Activated naive CD4-positive, alpha-beta T cell treated with anti-CD3 and anti-CD28 coated beads for 36 hours (primary cell): ENCODE data around the gene CHAD. TPM values are rescaled to one million over a fixed set of nuclear protein-coding genes. Genes with fewer than 3 reads are reported as not detected.

ENCODE experiments used
- CTCF ChIA-PET: fragments of 350-600 bp; sonication (Branson Sonifier 250); formaldehyde crosslinking; loops from one replicate; lab custom pipeline; 2021; ENCODE audit warnings: antibody characterized with exemption; lab: Charles Lee
- DNase-seq: peaks from one replicate; pipeline ENCODE4 v3.0.0-alpha.2; 2020
- H3K27ac Mint-ChIP-seq: one replicate; pipeline ENCODE4 v1.8.0; 2021; ENCODE audit warnings: mild to moderate bottlenecking, mixed read lengths
- H3K27me3 Mint-ChIP-seq: one replicate; pipeline ENCODE4 v1.8.0; 2021; ENCODE audit warnings: low read depth, mixed read lengths
- H3K36me3 Mint-ChIP-seq: one replicate; pipeline ENCODE4 v1.8.0; 2021; ENCODE audit warnings: low read depth, mixed read lengths
- H3K4me1 Mint-ChIP-seq: one replicate; pipeline ENCODE4 v1.8.0; 2021; ENCODE audit warnings: low read depth, mixed read lengths
- H3K4me3 Mint-ChIP-seq: one replicate; pipeline ENCODE4 v1.8.0; 2021; ENCODE audit warnings: mild to moderate bottlenecking, moderate library complexity, mixed read lengths
- H3K9me3 Mint-ChIP-seq: one replicate; pipeline ENCODE4 v1.8.0; 2021; ENCODE audit warnings: mixed read lengths
- intact Hi-C: fragments of 100-400 bp; cut with micrococcal nuclease; formaldehyde crosslinking; loops from one replicate; pipeline ENCODE4 v1.15.1; 2023
- total RNA-seq, 2 experiments: library from RNA; stranded (reverse); gene quantifications; one replicate each; pipeline ENCODE4 v1.2.3, GENCODE V29; 2021

The CHAD gene
- total RNA-seq, 2 experiments from 2014 or later: not detected

DNA sequence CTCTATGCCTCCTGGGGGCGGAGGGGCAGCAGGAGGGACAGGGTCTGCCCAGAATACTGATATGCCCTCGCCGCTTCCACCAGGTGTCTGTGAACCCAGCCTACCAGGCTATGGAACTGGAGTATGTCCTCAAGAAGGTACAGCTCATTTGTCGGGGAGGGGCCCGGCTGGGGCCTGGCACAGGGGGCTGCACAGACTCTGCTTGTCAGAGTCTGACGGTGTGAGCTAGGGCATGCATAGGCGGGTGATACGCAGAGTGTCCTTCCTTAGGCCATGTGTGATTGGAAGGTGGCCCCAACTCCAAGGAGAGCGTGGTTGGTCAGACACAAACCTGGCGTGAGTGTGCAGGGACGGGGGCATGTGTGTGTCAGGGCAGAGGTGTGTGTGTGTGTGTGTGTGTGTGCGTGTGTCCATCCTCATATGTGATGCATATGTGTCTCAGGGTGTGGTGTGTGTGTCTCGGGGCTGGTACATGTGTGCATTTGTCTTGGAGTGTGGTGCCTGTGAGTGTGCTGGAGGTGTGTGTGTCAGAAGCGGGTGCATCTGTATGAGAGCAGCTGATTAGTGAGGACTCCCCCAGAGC lies 7.0 kb downstream of the CHAD start:
- Mint-ChIP-seq H3K27me3 (no peaks in the 10 kb centered on the region), H3K4me1 (no peaks in the 10 kb centered on the region), H3K36me3 (no peaks in the 10 kb centered on the region), H3K9me3 (no peaks in the 10 kb centered on the region), H3K27ac (peak overlapping the region; percentile 16), H3K4me3 (no peak overlapping the region)
- DNase-seq: no peak
- CTCF ChIA-PET: interaction anchor here (1.0 kb wide), 1 partner anchor 17 kb away, joined by 3 read pairs; the partner anchor contains the start of gene RSAD1
- intact Hi-C loops: no loop called here

DNA sequence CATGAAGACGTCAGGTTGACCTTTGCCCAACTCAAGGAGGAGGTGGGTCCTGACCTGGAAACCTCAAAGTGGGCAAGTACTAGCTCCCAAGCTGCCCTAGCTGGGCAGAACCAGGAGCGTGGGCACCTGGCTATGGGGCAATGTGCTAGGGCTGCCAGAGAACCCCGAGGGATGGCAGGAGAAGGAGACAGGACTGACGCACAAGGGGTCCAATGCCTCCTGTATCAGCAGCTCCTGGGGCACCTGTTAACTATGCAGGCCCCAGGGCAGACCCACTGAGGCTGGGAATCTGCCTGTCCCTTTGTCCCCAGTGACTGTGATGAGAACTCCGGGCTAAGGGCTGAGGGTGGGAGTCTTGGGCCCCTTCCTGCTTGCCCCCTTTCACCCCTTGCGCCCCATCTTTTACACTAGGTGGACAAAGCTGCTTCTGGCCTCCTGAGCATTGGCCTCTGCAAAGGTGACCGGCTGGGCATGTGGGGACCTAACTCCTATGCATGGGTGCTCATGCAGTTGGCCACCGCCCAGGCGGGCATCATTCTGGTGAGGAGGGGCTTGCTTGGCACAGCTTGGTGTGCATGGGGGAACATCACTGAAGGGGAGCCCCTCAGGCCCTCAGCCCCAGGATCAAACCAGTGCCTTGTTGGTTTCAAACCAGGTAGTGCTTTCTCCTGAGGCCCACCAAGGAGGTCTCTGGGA lies 7.7 kb downstream of the CHAD start:
- Mint-ChIP-seq H3K36me3 (no peaks in the 10 kb centered on the region), H3K4me3 (no peak overlapping the region), H3K4me1 (no peaks in the 10 kb centered on the region), H3K27ac (no peak overlapping the region), H3K9me3 (no peaks in the 10 kb centered on the region), H3K27me3 (no peaks in the 10 kb centered on the region)
- intact Hi-C loops: no loop called here
- CTCF ChIA-PET: interaction anchor here (1.0 kb wide), 1 partner anchor 17 kb away, joined by 3 read pairs; the partner anchor contains the start of gene RSAD1
- DNase-seq: no peak

DNA sequence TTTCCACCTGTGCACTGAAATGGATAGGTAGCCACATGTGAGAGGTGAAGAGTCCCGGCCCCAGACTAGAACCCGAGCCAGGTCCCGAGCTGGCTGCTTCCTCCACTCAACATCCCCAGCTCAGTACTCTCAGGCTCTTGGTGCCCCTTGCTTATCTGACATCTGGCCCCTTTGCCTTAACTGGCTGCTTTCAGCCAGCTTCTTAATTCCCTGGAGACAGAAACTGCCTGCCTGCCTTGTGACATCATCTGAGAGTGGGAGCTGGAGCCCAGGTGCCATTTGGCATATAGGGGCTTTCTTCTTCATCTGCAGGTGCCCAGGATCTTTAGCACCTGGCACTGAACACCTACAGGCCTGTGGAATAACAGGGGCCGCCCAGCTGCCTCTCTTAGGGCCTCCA lies 8.9 kb downstream of the CHAD start:
- Mint-ChIP-seq H3K36me3 (no peaks in the 10 kb centered on the region), H3K4me1 (no peaks in the 10 kb centered on the region), H3K4me3 (no peak overlapping the region), H3K27ac (no peak overlapping the region), H3K27me3 (no peaks in the 10 kb centered on the region), H3K9me3 (no peaks in the 10 kb centered on the region)
- DNase-seq: no peak
- intact Hi-C loops: no loop called here
- CTCF ChIA-PET: no interaction called here

DNA sequence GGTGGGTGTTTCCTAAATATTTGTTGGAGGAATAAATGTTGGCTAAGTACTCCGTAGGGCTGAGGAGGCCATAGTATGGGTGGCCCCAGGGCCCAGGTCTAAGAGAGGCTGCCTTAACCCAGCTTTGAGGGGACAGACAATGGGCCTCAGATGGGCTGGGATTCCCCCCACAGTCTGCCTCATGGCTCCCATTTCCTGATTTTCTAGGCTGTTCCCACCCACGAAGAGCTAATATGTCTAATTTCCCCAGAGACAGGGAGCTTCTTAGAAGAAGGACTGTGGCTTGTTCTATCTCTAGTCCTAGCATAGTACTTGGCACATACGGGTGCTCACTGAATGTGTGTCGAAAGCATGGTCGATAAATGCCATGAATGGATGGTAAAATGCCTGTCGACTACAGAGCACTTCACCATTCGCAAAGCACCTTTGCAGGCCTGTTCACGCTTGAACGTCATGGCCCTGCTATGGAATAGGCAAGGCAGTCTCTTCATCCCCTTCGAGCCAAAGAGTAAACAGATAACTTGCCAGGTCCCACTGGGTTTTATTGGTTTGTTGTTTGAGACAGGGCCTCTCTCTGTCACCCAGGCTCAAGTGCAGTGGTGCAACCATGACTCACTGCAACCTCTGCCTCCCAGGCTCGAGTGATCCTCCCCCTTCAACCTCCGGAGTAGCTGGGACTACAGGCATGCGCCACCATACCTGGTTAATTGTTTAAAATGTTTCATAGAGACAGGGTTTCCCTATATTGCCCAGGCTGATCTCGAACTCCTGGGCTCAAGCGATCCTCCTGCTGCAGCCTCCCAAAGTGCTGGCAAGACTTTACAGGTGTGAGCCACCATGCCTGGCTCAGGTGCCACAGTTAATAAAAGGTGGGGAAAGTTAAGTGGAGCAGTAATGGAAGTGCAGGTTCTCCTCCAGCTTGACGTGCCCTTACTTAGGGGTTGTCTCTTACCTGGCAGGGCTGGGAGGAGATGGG lies 9.7 kb downstream of the CHAD start:
- no peak overlapping the region for H3K27ac Mint-ChIP-seq
- no peaks in the 10 kb centered on the region for H3K4me1 Mint-ChIP-seq
- no peaks in the 10 kb centered on the region for H3K27me3 Mint-ChIP-seq
- intact Hi-C loops: no loop called here
- H3K9me3 Mint-ChIP-seq: no peaks in the 10 kb centered on the region
- no peak for DNase-seq
- H3K4me3 Mint-ChIP-seq: no peak overlapping the region
- CTCF ChIA-PET: interaction anchor here (0.8 kb wide), 1 partner anchor 62 kb away, joined by 3 read pairs; the partner anchor contains the start of gene LRRC59
- H3K36me3 Mint-ChIP-seq: no peaks in the 10 kb centered on the region

DNA sequence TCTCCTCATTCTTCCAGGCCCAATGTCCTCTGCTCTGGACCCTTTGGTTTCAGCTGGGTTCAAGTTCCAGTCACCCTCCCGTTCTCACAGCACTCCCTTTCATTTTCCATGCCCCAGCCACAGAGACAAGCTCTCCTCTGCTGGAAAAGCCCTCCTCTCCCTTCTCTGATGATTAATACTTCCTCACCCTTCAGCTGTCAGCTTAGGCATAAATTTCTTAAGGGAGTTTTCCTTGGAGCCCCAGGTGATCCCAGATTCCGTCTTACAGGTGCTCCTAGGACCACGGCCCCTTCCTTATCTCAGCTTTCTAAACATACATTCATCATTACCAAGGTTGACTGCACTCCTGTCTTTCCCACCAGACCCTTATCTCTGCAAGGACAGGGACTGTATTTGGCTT lies 10.4 kb downstream of the CHAD start:
- no peaks in the 10 kb centered on the region for H3K4me1 Mint-ChIP-seq
- H3K36me3 Mint-ChIP-seq: no peaks in the 10 kb centered on the region
- no peaks in the 10 kb centered on the region for H3K9me3 Mint-ChIP-seq
- no peak overlapping the region for H3K4me3 Mint-ChIP-seq
- H3K27ac Mint-ChIP-seq: no peak overlapping the region
- intact Hi-C loops: no loop called here
- no peaks in the 10 kb centered on the region for H3K27me3 Mint-ChIP-seq
- CTCF ChIA-PET: interaction anchor here (0.8 kb wide), 1 partner anchor 61 kb away, joined by 3 read pairs; the partner anchor contains the start of gene LRRC59
- no peak for DNase-seq

DNA sequence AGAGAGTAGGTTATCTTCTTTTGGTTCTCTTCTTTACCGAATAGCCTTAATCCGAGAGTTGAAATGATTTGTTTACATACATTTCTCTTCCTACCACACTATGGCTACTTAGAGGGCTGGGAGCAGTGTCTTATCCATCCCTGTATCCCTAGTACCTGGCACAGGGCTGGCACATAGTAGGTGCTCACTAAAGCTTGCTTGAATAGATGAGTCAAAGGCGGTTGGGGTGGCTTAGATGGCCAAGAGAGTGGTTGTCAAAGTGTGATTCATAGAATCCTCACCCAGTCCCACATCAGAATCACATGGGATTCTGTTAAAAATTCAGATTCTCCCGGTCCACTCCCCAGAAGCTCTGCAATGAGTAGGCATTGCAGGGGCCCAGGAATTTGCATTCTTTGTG lies 11.1 kb downstream of the CHAD start:
- H3K4me3 Mint-ChIP-seq: no peak overlapping the region
- H3K27ac Mint-ChIP-seq: no peak overlapping the region
- intact Hi-C loops: no loop called here
- no peaks in the 10 kb centered on the region for H3K36me3 Mint-ChIP-seq
- CTCF ChIA-PET: no interaction called here
- no peak for DNase-seq
- H3K9me3 Mint-ChIP-seq: no peaks in the 10 kb centered on the region
- no peaks in the 10 kb centered on the region for H3K4me1 Mint-ChIP-seq
- H3K27me3 Mint-ChIP-seq: no peaks in the 10 kb centered on the region

DNA sequence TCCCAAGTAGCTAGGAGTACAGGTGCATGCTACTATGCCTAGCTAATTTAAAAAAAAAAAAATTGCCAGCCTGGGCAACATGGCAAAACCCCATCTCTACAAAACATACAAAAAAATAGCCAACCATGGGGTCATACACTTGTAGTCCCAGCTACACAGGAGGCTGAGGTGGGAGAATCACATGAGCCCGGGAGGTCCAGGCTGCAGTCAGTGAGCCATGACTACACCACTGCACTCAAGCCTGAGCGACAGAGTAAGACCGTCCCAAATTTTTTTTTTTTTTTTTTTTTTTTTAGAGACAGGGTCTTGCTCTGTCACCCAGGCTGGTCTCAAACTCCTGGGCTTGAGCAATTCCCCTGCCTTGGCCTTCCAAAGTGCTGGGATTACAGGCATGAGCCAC lies 14.8 kb downstream of the CHAD start:
- intact Hi-C loops: no loop called here
- H3K4me1 Mint-ChIP-seq: no peaks in the 10 kb centered on the region
- no peaks in the 10 kb centered on the region for H3K9me3 Mint-ChIP-seq
- CTCF ChIA-PET: interaction anchor here (0.6 to 0.7 kb wide), 3 partner anchors 20 to 741 kb away, joined by 3 read pairs; no protein-coding TSS in a partner anchor
- no peaks in the 10 kb centered on the region for H3K36me3 Mint-ChIP-seq
- no peak overlapping the region for H3K27ac Mint-ChIP-seq
- no peaks in the 10 kb centered on the region for H3K27me3 Mint-ChIP-seq
- DNase-seq: no peak
- H3K4me3 Mint-ChIP-seq: no peak overlapping the region

DNA sequence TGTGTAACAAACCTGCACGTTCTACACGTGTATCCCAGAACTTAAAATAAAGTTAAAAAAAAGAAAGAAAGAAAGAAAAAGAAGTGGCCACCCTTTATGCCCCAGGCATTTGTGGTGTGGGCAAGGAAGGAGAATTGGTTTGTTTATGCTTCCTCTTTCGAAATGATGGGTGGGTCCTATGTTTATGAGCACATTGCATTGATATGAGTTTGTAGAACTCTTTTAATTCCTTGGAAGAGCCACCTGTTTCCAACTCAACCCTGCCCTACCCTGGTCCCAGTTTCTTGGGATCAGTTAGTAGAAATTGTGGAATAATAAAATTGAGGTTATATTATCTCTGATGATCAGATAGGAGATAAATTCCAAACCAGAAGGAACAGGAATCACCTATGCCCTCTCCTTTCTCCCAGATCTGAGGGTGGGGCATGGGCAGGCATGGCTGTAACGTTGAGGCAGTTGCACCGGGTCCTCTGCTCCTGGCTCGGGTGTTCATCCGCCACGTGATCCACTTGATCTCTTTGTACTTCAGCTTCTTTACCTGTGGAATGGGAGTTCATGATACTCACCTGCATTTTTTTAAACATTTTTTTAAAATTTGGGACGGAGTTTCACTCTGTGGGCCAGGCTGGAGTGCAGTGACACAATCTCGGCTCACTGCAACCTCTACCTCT lies 15.9 kb downstream of the CHAD start:
- no peak overlapping the region for H3K27ac Mint-ChIP-seq
- CTCF ChIA-PET: no interaction called here
- no peaks in the 10 kb centered on the region for H3K9me3 Mint-ChIP-seq
- H3K4me1 Mint-ChIP-seq: no peaks in the 10 kb centered on the region
- DNase-seq: no peak
- intact Hi-C loops: no loop called here
- no peak overlapping the region for H3K4me3 Mint-ChIP-seq
- H3K36me3 Mint-ChIP-seq: no peaks in the 10 kb centered on the region
- H3K27me3 Mint-ChIP-seq: no peaks in the 10 kb centered on the region

DNA sequence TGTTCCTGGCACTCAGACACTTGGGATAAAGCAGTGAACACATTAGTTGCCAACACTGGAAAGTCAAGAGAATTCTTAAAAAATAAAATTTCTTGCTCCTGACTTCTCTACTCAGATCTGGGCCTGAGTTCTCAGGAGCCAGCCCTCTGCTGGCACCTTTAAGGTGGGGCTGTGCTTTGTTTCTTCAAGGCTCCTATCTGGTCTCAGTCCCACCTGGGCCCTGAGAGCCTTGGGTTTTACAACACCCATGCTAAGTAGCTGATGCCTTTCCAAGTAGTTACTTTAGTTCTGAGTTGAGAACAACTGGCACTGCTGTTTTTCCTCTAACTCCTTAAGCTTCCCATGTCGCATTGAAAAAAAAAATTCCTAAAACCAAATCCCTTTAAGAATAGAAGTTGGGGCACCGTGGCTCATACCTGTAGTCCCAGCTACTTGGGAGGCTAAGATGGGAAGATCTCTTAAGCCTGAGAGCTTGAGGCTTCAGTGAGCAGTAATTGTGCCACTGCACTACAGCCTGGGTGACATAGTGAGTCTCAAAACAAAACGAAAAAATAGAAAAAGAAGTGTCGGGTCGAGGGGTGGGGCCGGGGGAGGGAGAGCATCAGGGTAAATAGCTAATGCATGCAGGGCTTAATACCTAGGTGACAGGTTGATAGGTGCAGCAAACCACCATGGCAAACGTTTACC lies 16.6 kb downstream of the CHAD start:
- H3K27ac Mint-ChIP-seq: no peak overlapping the region
- no peak for DNase-seq
- no peaks in the 10 kb centered on the region for H3K4me1 Mint-ChIP-seq
- no peaks in the 10 kb centered on the region for H3K36me3 Mint-ChIP-seq
- no peak overlapping the region for H3K4me3 Mint-ChIP-seq
- intact Hi-C loops: no loop called here
- H3K27me3 Mint-ChIP-seq: no peaks in the 10 kb centered on the region
- no peaks in the 10 kb centered on the region for H3K9me3 Mint-ChIP-seq
- CTCF ChIA-PET: no interaction called here

DNA sequence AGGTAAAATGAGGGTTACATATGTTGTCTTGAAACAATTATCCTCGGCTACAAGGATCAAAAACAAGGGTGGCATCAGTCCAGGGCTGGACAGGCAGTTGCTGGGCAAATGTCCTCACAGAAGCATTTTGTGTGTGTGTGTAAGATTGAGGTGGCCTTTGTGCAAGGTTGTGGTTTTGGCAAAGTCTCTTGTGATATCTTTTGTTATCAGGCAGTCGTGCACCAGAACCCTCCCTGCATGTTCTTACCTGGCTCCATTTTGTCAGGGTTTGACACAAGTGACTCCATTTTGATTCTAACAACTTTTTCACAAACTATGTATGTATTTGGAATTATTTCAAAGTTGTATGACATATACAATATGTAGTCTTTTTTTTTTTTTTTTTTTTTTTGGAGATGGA lies 20.0 kb downstream of the CHAD start:
- H3K9me3 Mint-ChIP-seq: no peaks in the 10 kb centered on the region
- H3K4me1 Mint-ChIP-seq: no peaks in the 10 kb centered on the region
- intact Hi-C loops: no loop called here
- H3K4me3 Mint-ChIP-seq: no peak overlapping the region
- no peak for DNase-seq
- no peaks in the 10 kb centered on the region for H3K27me3 Mint-ChIP-seq
- H3K27ac Mint-ChIP-seq: no peak overlapping the region
- CTCF ChIA-PET: no interaction called here
- no peaks in the 10 kb centered on the region for H3K36me3 Mint-ChIP-seq

DNA sequence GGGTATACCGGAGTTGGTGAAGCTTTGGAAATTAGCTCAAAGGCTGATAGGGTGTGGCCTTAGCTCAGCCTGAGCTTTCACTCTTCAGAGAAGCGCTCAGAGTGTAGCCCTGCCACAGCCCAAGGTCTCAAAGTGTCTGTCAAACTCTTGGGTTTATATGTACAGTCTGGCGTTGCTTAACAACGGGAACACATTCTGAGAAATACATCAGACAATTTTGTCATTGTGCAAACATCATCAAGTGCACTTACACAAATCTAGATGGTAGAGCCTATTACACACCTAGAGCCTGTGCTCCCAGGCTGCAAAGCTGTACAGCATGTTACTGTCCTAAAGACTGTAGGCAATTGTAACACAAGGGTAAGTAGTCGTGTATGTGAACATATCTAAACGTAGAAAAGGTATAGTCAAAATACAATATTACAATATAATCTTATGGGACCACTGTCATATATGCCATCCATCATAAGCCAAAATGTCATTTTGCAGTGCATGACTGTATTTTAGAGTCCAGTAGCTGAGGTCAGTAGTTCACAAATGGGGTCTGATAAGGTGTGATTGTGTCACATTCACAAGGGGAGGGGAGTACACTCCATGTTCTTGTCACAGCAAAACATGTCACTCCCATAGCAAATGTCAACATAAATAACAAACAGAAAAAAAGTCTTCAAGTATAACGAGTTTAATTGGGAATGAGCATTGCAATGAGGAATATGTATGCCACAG lies 20.6 kb downstream of the CHAD start:
- Mint-ChIP-seq H3K27ac (no peak overlapping the region), H3K36me3 (no peaks in the 10 kb centered on the region), H3K9me3 (no peaks in the 10 kb centered on the region), H3K4me1 (no peaks in the 10 kb centered on the region), H3K4me3 (no peak overlapping the region), H3K27me3 (no peaks in the 10 kb centered on the region)
- no peak for DNase-seq
- intact Hi-C loops: no loop called here
- CTCF ChIA-PET: interaction anchor here (0.7 kb wide), 1 partner anchor 214 kb away, joined by 3 read pairs; no protein-coding TSS in a partner anchor
